ENCODE results near the gene LARP1.

LARP1 gene

DNA sequence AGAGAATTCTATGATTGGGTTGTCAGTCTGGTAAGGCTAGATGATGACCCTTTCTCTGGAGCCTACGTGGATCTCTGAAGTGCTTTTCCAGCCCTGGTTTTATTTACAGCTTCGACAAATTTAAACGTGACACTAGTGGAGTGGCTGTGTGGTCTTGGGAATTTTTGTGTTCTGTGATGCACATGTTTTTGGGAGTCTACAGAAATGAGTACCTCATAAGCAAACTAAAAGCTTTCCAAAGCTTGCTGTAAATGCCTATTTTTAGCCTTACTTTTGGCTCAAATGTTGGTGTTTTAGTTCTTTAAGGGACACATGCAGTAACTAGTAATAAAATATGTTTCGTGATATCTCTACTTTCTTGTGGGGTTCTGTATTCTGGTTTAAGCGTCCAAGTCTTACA is 3.3 kb downstream of the LARP1 start:
- H3K4me3 ChIP-seq (ENCODE audit: low read depth, low read length) = peak overlapping the region; percentile 23
- TF ChIP-seq, protein P1, sequence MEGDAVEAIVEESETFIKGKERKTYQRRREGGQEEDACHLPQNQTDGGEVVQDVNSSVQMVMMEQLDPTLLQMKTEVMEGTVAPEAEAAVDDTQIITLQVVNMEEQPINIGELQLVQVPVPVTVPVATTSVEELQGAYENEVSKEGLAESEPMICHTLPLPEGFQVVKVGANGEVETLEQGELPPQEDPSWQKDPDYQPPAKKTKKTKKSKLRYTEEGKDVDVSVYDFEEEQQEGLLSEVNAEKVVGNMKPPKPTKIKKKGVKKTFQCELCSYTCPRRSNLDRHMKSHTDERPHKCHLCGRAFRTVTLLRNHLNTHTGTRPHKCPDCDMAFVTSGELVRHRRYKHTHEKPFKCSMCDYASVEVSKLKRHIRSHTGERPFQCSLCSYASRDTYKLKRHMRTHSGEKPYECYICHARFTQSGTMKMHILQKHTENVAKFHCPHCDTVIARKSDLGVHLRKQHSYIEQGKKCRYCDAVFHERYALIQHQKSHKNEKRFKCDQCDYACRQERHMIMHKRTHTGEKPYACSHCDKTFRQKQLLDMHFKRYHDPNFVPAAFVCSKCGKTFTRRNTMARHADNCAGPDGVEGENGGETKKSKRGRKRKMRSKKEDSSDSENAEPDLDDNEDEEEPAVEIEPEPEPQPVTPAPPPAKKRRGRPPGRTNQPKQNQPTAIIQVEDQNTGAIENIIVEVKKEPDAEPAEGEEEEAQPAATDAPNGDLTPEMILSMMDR (IDR thresholded peaks at IDR 0.05; ENCODE audit: borderline replicate concordance, insufficient read depth, low read depth, low read length) = no peak

DNA sequence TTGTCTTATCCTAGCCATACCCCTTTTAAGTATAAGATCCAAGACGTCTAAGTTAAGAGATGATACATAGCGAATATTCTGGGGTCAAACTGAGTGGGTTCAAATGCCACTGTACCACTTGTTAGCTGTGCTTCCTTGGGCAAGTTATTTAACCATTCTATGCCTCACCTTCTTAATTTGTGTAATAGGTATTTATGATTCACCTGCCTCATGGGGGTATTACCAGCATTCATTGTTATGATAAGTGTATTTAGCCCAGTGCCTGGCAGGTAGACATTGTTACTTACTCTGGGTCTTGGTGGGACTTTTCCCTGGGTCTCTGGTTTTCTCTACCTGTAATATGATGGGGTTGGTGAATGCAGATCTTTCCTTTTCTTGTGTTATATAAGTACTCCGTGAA is 3.8 kb downstream of the LARP1 start:
- TF ChIP-seq, protein P1 (IDR thresholded peaks at IDR 0.05; ENCODE audit: borderline replicate concordance, insufficient read depth, low read depth, low read length) = no peak
- no peak overlapping the region for H3K4me3 ChIP-seq (ENCODE audit: low read depth, low read length)

DNA sequence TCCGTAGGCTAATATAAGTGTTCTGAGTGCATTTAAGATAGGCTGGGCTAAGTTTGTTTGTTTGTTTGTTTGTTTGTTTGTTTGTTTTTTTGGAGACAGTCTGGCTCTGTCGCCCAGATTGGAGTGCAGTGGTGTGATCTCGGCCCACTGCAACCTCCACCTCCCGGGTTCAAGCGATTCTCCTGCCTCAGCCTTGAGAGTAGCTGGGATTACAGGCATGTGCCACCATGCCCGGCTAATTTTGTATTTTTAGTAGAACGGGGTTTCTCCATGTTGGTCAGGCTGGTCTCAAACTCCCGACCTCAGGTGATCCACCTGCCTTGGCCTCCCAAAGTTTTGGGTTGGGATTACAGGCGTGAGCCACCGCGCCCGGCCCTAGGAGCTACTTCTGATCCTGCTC is 4.7 kb downstream of the LARP1 start:
- H3K4me3 ChIP-seq (ENCODE audit: low read depth, low read length) = peak overlapping the region; percentile 15

DNA sequence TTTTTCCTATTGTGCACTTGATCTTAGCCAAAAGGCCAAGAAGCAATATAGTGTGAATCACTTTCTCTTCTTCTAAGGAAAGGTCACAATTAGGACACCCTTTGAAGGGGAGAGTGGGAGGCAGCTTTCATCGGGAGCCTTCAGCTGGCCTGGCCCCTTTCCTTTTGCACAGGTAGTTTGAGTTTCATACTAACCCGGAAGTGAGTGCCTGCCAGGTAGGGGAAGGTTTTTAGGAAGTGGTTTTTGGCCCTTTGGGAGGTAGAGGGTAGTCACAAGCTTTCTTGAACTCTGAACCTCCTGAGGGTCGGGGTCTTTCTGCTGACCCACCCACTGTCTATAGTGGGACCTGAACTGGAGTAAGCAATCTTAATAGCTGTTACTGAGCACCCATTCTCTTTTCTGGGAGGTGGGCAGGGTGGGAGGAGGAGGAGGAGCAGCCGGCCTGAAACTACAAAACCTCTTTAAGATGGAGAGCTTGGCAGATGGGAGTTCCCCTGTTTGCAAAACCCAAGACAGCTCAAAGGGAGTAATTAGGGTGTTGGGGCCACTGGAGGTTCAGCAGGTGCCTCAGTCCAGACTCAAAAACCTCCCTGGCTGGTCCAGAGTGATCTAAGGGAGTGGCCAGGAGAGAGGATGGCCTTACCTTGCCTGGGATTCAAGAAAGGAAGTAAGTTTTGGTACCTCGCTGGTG is 6.0 kb downstream of the LARP1 start:
- TF ChIP-seq, protein P1 (IDR thresholded peaks at IDR 0.05; ENCODE audit: borderline replicate concordance, insufficient read depth, low read depth, low read length) = no peak
- H3K4me3 ChIP-seq (ENCODE audit: low read depth, low read length) = no peak overlapping the region

DNA sequence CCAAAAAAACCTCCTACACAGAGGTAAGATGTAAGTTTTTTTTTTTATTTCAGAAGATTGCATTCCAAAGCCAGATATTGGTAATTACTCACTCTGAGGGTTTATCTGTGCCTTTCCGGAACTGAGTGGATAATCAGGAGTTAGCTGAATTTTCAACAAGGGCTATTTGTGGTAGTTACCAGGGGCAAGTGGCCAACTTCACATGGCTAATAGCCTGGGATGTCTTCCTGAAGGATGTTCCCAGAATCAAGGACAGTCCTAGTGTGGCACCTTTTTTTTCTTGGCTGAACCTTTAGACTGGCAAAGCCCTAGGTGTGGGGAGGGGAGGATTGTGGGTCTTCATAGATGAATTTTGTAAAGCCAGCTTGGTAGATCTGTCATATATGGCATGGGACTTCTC is 7.1 kb downstream of the LARP1 start:
- TF ChIP-seq, protein P1 (IDR thresholded peaks at IDR 0.05; ENCODE audit: borderline replicate concordance, insufficient read depth, low read depth, low read length) = no peak
- no peak overlapping the region for H3K4me3 ChIP-seq (ENCODE audit: low read depth, low read length)

DNA sequence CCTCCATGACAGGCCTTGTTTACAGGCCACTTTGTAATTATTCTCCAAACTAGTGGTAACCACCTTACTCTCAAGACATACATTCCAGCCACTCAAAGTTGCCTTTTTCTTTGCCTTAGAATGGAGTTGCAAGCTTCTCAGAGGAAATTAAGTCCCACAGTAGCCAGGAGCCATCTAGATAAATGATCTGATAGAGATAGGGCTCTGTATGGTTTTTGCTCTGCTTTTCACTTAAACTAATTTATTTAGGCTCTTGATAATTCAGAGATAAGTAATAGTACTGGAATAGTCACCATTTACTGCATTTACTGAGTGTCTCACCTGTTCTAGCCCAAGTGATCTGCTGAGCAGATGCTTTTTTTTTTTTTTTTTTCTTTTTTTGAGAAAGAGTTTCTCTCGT is 7.5 kb downstream of the LARP1 start:
- TF ChIP-seq, protein P1 (IDR thresholded peaks at IDR 0.05; ENCODE audit: borderline replicate concordance, insufficient read depth, low read depth, low read length) = no peak
- H3K4me3 ChIP-seq (ENCODE audit: low read depth, low read length) = no peak overlapping the region

DNA sequence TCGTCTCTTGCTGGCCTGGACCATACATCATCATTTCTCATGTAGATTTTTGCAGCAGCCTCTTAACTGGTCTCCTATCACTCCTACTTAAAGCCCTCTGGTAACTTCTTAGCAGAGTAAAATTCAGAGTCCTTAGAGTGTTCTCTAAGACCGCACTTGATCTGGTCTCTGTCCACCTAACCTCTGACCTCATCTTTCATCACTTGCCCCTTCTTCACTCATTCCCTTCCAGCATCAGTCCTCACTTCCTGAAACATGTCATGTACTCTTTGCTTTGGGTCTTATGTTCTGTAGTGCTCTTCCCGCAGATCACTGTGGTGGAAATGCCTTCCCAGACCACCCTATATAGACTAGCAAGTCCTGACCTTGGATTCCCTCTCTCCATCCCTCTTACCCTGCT is 9.8 kb downstream of the LARP1 start:
- H3K4me3 ChIP-seq (ENCODE audit: low read depth, low read length) = no peak overlapping the region
- TF ChIP-seq, protein P1 (IDR thresholded peaks at IDR 0.05; ENCODE audit: borderline replicate concordance, insufficient read depth, low read depth, low read length) = no peak

Measured in GM12875 (cell line).